ENCODE measurements around the gene APOE. TPM values are rescaled to one million over a fixed set of nuclear protein-coding genes. Genes with fewer than 3 reads are reported as not detected.
"Not testable (repeated sequence)": the region's sequence is repeated elsewhere in the genome, so short reads cannot be mapped to it uniquely, and the experiment has no call there.

Gene APOE
- total and polyA plus RNA-seq, 9 of the 15 experiments (the other 6 are each of a cell fraction or from before 2014, with no cell fraction given), result 0.14 to 180 (median 58.1) TPM; not detected in 1

DNA sequence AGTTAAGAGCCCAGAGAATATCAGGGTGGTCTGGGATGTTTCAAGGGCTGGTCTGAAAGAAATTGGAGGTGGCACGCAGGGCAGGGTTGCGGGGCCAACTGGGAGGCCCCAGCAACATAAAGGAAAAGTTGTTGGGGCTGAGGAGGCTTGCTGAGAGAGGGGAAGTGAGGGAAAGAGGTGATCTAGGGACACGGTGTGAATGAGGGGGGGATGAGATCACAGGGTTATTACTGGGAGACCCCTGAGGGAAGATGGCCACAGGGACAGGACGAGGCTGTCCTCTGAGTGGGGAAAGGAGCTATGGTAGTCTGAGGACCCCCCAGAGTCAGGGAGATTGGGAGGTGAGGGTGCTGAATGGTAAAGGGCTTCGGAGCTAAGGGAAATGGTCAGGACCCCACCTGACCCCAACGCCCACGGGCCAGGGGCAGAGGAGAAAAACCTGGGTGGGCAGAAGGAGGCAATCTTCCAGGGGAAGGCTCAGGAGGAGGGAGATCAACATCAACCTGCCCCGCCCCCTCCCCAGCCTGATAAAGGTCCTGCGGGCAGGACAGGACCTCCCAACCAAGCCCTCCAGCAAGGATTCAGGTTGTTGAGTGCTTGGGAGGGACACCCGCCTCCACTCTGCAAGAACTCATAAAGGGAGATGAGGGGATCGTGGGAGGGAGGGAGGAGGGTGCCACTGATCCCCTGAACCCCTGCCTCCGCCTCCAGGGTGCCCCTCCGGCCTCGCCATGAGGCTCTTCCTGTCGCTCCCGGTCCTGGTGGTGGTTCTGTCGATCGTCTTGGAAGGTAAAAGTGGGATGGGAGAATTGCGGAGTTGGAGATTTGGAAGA, 20.9 kb downstream of the APOE start:
- POLR2A ChIA-PET, result interaction anchor here (0.9 to 1.8 kb wide), 4 partner anchors 11 to 28 kb away, joined by 3 to 11 read pairs (median 4); partner anchors contain the start of gene APOE
- Histone ChIP-seq H2AFZ (ENCODE audit: low read depth, low read length) (peak overlapping the region; percentile 87), H3K27ac (ENCODE audit: extremely low read depth, low read depth, low read length) (peak overlapping the region; percentile 69)
- TF ChIP-seq HDAC1 (IDR thresholded peaks at IDR 0.05), result 0 out of 4 replicates have a peak, but pooled peaks of 1 of the 2 experiments have one; percentile 13
- 0 out of 2 replicates have a peak, but pooled peaks have one; percentile 4 for TF ChIP-seq HDGF (IDR thresholded peaks at IDR 0.05)
- TF ChIP-seq ZFX (CRISPR knock-in tag; IDR thresholded peaks at IDR 0.05), result peak; percentile 54; the same call in 1 of the 2 replicates
- TF ChIP-seq POLR2A (conservative IDR thresholded peaks at IDR 0.05), result peak; percentile 56
- 0 out of 2 replicates have a peak, but pooled peaks have one; percentile 61 for TF ChIP-seq L3MBTL2 (IDR thresholded peaks at IDR 0.05)
- peak; percentile 76 for TF ChIP-seq ZFP36 (IDR thresholded peaks at IDR 0.05; ENCODE audit: low read depth, low read length, partially characterized antibody)
- TF ChIP-seq ZNF263 (CRISPR knock-in tag; IDR thresholded peaks at IDR 0.05; ENCODE audit: borderline replicate concordance), result peak; percentile 83
- TF ChIP-seq, protein P1, sequence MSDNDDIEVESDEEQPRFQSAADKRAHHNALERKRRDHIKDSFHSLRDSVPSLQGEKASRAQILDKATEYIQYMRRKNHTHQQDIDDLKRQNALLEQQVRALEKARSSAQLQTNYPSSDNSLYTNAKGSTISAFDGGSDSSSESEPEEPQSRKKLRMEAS (CRISPR knock-in tag; IDR thresholded peaks at IDR 0.05), result 0 out of 2 replicates have a peak, but pooled peaks have one; percentile 49
- peak; percentile 70 for TF ChIP-seq EGR1 (conservative IDR thresholded peaks at IDR 0.05)
- peak; percentile 35; the same call in 1 of the 2 replicates for TF ChIP-seq CXXC5 (CRISPR knock-in tag; IDR thresholded peaks at IDR 0.05)
- peak; percentile 35; the same call in 1 of the 2 replicates for TF ChIP-seq PHF8 (IDR thresholded peaks at IDR 0.05; ENCODE audit: borderline replicate concordance, low read length)
- TF ChIP-seq TFAP4 (CRISPR knock-in tag; IDR thresholded peaks at IDR 0.05; ENCODE audit: borderline replicate concordance), result peak; percentile 18; the same call in 1 of the 2 replicates
- TF ChIP-seq, protein P2, sequence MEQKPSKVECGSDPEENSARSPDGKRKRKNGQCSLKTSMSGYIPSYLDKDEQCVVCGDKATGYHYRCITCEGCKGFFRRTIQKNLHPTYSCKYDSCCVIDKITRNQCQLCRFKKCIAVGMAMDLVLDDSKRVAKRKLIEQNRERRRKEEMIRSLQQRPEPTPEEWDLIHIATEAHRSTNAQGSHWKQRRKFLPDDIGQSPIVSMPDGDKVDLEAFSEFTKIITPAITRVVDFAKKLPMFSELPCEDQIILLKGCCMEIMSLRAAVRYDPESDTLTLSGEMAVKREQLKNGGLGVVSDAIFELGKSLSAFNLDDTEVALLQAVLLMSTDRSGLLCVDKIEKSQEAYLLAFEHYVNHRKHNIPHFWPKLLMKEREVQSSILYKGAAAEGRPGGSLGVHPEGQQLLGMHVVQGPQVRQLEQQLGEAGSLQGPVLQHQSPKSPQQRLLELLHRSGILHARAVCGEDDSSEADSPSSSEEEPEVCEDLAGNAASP (IDR thresholded peaks at IDR 0.05), result peak; percentile 65; the same call in 1 of the 2 replicates
- peak; percentile 37; the same call in 1 of the 2 replicates for TF ChIP-seq SP1 (CRISPR knock-in tag; IDR thresholded peaks at IDR 0.05)
- 0 out of 4 replicates have a peak, but pooled peaks of 1 of the 2 experiments have one; percentile 30 for TF ChIP-seq NRF1 (conservative IDR thresholded peaks at IDR 0.05 in 1 of 2, IDR thresholded peaks at IDR 0.05 in 1 of 2)

More for the DNA sequence above, 20.9 kb downstream of the APOE start:
- H3K4me3 ChIP-seq, result peak overlapping the region; percentile 32; the same call in 1 of the 2 replicates
- H3K79me2 ChIP-seq (ENCODE audit: control insufficient read depth, insufficient read depth, low read length); H3K9me3 ChIP-seq (replicated peaks; ENCODE audit: control insufficient read depth, insufficient read depth, low read depth, low read length); FAIRE-seq; CTCF ChIA-PET (ENCODE audit: low intra/inter-chr PET ratio); in situ Hi-C loops (cut with MboI); intact Hi-C loops (cut with micrococcal nuclease); BruUV-seq (replicated peaks); H4K20me1 ChIP-seq (replicated peaks; ENCODE audit: control insufficient read depth, insufficient read depth, low read length); H3K36me3 ChIP-seq (ENCODE audit: control insufficient read depth, insufficient read depth, low read length); H3K9me1 ChIP-seq (ENCODE audit: control insufficient read depth, insufficient read depth, low read length); H3K27me3 ChIP-seq (ENCODE audit: control insufficient read depth in 2 of 2, insufficient read depth in 2 of 2, low read length in 2 of 2): not testable (repeated sequence)
- H3K4me2 ChIP-seq (ENCODE audit: insufficient read depth, low read length), result peak overlapping the region; percentile 73
- DNase-seq (ENCODE audit: extremely low read depth in 1 of 4, low spot score in 3 of 4) (peak in 2 of 4 experiments; percentile 23 to 44), ATAC-seq (peak; percentile 77)
- 52% methylated on average over 7 of the region's 19 CpGs for WGBS (ENCODE audit: insufficient coverage, low coverage, missing lambda C conversion rate)
- H3K4me1 ChIP-seq (replicated peaks in 1 of 2; ENCODE audit: control insufficient read depth in 2 of 2, insufficient read depth in 2 of 2, low read length in 2 of 2), result peaks cover 0 to 24% of the 10 kb centered on the region in 2 experiments; a peak in 4 of 5 replicates
- H3K9ac ChIP-seq (ENCODE audit: insufficient read depth in 1 of 2, low read depth in 2 of 2, low read length in 2 of 2), result peak overlapping the region; percentile 80 to 82
